Mucosa of descending colon (tissue), 3 donors: ENCODE data around the gene MAST4. TPM values are rescaled to one million over a fixed set of nuclear protein-coding genes. Genes with fewer than 3 reads are reported as not detected.

Experiments used
- ATAC-seq: fragments of 200-7000 bp; cut with Tn5 transposase; one replicate; pipeline ENCODE4 v1.9.1; 2020; ENCODE audit warnings: mild to moderate bottlenecking, moderate library complexity
- DNase-seq, 3 donors: peaks; one replicate each; pipeline ENCODE4 v3.0.0-alpha.2; 2020
- H3K36me3 ChIP-seq: fragments of 200-600 bp; one replicate; pipeline ENCODE4 v1.8.0; 2021; ENCODE audit warnings: low read depth, mild to moderate bottlenecking
- H3K4me1 ChIP-seq: fragments of 200-600 bp; one replicate; pipeline ENCODE4 v1.8.0; 2021; ENCODE audit warnings: low read depth, mild to moderate bottlenecking
- H3K4me3 ChIP-seq: fragments of 200-600 bp; one replicate; pipeline ENCODE4 v1.8.0; 2021; ENCODE audit warnings: mild to moderate bottlenecking
- H3K9me3 ChIP-seq: fragments of 200-600 bp; one replicate; pipeline ENCODE4 v1.8.0; 2021; ENCODE audit warnings: mild to moderate bottlenecking
- intact Hi-C, 2 donors: fragments of 100-400 bp; cut with DNase I in 1 of 2; cut with micrococcal nuclease in 1 of 2; formaldehyde crosslinking; loops; one replicate each; pipeline versions ENCODE4 v1.11.0 to v1.11.1; 2022; cut with DNase I, micrococcal nuclease
- total RNA-seq, 3 donors: library from RNA; stranded (reverse); fragmentation: NEBNext Ultra II Directional in 2 of 3; extraction: Animal tissue kit (Norgen Biotek cat#: 25700) in 2 of 3; gene quantifications; one replicate each; pipeline versions ENCODE4 v1.2.1 to v1.2.4, GENCODE V29; 2021 to 2023
- TF ChIP-seq, protein P1 (sequence below): fragments of 200-600 bp; IDR thresholded peaks from one replicate; pipeline ENCODE4 v1.8.0; 2022; ENCODE audit warnings: antibody characterized with exemption, mild to moderate bottlenecking
- donor health status: DM: no; HTN: no; CAD: no; lungs with moderate emphysema.
- donor health status: DM: no; HTN: no; CAD: no.
- donor health status: DM: no; HTN: yes; CAD: no.

Gene MAST4
- total RNA-seq, 3 donors from 2014 or later: 16.2 to 34.0 (median 22.5) TPM

DNA sequence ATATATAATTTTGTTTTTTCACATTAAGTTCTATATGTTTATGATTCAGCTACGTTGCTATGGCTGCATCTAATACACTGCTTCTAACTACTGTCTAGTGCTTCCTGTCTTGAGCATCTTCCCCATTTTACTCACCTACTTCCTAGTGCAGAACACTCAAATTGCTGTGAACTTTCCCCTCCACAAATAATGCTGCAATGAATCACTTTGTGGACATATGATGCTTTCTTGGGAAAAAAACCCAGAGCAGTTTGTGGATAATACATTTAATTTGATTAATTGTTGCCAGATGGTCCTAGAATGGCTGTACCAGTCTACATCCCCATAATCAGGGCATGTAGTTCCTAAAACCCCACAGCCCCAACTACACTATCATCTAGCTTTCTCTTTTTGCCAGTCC, 581.9 kb downstream of the MAST4 start:
- H3K4me3 ChIP-seq: no peak overlapping the region
- TF ChIP-seq, protein P1, sequence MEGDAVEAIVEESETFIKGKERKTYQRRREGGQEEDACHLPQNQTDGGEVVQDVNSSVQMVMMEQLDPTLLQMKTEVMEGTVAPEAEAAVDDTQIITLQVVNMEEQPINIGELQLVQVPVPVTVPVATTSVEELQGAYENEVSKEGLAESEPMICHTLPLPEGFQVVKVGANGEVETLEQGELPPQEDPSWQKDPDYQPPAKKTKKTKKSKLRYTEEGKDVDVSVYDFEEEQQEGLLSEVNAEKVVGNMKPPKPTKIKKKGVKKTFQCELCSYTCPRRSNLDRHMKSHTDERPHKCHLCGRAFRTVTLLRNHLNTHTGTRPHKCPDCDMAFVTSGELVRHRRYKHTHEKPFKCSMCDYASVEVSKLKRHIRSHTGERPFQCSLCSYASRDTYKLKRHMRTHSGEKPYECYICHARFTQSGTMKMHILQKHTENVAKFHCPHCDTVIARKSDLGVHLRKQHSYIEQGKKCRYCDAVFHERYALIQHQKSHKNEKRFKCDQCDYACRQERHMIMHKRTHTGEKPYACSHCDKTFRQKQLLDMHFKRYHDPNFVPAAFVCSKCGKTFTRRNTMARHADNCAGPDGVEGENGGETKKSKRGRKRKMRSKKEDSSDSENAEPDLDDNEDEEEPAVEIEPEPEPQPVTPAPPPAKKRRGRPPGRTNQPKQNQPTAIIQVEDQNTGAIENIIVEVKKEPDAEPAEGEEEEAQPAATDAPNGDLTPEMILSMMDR: no peak
- no peak for ATAC-seq
- no peaks in the 10 kb centered on the region for H3K9me3 ChIP-seq
- no peak for DNase-seq
- no peaks in the 10 kb centered on the region for H3K36me3 ChIP-seq
- H3K4me1 ChIP-seq: no peaks in the 10 kb centered on the region
- intact Hi-C loops: no loop called here

DNA sequence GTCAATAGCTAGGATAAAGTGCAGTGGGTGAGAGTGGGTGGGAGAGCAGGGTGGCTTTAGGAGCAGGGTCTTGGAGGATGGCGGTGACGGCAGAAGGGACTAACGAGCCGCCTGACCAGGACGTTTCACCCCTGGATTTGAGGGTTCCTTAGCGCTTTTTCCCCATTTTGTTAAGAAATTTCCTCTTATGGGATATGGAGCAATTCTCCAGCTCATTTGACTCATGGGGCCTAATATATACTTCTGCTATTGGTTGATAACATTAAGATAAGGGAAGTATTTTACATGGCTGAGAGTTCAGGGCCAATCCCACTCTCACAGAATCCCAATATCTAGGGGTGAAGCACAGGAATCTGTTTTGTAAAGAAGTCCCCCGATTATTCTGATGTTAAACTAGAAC, 582.8 kb downstream of the MAST4 start:
- DNase-seq (no peak), ATAC-seq (no peak)
- Histone ChIP-seq H3K36me3 (no peaks in the 10 kb centered on the region), H3K9me3 (no peaks in the 10 kb centered on the region), H3K4me3 (no peak overlapping the region), H3K4me1 (no peaks in the 10 kb centered on the region)
- intact Hi-C loops: no loop called here
- TF ChIP-seq, protein P1: no peak

DNA sequence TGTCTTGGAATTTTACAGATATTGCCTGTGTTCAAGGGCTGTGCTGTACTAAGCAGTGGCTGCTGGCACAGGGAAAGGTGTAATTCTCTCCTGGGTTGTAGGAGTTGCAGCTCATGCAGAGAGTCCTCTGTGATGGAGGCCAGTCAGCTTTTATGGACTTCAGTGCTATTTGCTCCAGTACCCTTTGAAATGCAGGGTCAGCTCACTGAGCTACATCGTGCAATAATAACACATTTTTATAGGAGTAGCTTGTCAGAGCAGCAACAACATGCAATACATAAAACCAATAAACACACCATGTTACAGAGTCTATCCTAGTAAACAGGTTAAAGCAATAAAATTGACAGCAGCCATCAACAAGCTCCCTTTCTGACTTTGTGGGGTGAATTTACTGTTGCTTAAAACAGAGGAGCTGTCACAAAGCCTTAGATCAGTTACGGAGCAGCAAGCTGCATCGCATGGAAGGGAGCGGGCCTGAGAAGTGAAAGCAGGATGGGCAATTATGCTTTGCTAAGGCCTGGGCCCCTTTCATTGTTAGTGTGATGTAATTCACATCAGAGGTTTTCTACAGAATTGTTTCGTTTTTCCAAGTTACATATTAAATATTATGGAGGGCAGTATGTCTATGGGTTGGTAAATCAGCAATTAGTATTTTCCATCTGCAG, 583.6 kb downstream of the MAST4 start:
- no peaks in the 10 kb centered on the region for H3K4me1 ChIP-seq
- H3K36me3 ChIP-seq: no peaks in the 10 kb centered on the region
- H3K4me3 ChIP-seq: no peak overlapping the region
- ATAC-seq (peak; percentile 84), DNase-seq (no peak)
- TF ChIP-seq, protein P1: no peak
- intact Hi-C loops: no loop called here
- H3K9me3 ChIP-seq: no peaks in the 10 kb centered on the region

DNA sequence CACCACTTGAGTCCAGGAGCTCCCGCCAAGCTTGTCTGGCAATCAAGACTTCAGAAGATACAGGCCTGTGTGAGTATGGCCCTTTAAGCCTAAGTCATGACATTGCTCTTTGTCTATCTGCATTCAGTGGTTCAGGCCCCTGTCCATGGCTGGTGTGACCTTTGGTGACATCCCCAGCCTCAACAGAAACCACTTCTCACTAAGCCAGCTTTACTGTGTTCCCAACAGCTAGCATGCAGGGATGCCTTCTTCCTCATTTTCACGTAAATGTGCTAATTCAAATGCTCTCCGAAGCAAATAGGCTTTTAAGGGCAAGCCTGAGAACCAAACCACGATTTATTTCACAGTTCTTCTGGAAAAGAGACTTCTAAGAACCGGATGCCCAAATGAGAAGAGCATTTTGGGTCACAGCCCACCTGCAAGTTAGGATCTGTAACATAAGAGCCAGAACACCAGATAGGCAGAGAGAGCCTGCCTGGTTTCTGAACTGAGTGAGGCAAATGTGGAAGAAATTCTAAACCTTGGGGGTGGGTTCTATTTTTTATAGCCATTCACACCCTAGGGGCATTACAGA, 585.5 kb downstream of the MAST4 start:
- no peak overlapping the region for H3K4me3 ChIP-seq
- no peaks in the 10 kb centered on the region for H3K4me1 ChIP-seq
- no peaks in the 10 kb centered on the region for H3K36me3 ChIP-seq
- ATAC-seq (peak; percentile 38), DNase-seq (no peak)
- no peaks in the 10 kb centered on the region for H3K9me3 ChIP-seq
- TF ChIP-seq, protein P1: no peak
- intact Hi-C loops: no loop called here

GRCh38 chr5:67182301-67182790, 586.2 kb downstream of the MAST4 start:
- TF ChIP-seq, protein P1: no peak
- H3K4me3 ChIP-seq: no peak overlapping the region
- no peaks in the 10 kb centered on the region for H3K36me3 ChIP-seq
- H3K9me3 ChIP-seq: no peaks in the 10 kb centered on the region
- H3K4me1 ChIP-seq: no peaks in the 10 kb centered on the region
- intact Hi-C loops: no loop called here
- ATAC-seq: peak; percentile 38
- peak in 1 of 3 donors; percentile 53 for DNase-seq
